Ovary (tissue), 3 donors: Measurements from ENCODE around the gene PIGH.

Experiments used
- EP300 ChIP-seq: sonication (generic); formaldehyde crosslinking; IDR thresholded peaks from one replicate; pipeline ENCODE4 v1.6.1; 2017; ENCODE audit warnings: antibody characterized with exemption
- POLR2A ChIP-seq: fragments of 450-650 bp; IDR thresholded peaks from one replicate; pipeline ENCODE4 v1.6.1; 2017; ENCODE audit warnings: antibody characterized with exemption, mild to moderate bottlenecking, moderate library complexity
- TF ChIP-seq, protein P1 (sequence below), 3 donors: fragments of 450-650 bp in 2 of 3; fragments of 200-600 bp in 1 of 3; IDR thresholded peaks; one replicate each; pipeline versions ENCODE4 v1.5.1 to v1.8.0; 2016 to 2022; ENCODE audit warnings: antibody characterized with exemption in 3 of 3, mild to moderate bottlenecking in 1 of 3
- donor health status: DM: no; HTN: no; CAD: no.

DNA sequence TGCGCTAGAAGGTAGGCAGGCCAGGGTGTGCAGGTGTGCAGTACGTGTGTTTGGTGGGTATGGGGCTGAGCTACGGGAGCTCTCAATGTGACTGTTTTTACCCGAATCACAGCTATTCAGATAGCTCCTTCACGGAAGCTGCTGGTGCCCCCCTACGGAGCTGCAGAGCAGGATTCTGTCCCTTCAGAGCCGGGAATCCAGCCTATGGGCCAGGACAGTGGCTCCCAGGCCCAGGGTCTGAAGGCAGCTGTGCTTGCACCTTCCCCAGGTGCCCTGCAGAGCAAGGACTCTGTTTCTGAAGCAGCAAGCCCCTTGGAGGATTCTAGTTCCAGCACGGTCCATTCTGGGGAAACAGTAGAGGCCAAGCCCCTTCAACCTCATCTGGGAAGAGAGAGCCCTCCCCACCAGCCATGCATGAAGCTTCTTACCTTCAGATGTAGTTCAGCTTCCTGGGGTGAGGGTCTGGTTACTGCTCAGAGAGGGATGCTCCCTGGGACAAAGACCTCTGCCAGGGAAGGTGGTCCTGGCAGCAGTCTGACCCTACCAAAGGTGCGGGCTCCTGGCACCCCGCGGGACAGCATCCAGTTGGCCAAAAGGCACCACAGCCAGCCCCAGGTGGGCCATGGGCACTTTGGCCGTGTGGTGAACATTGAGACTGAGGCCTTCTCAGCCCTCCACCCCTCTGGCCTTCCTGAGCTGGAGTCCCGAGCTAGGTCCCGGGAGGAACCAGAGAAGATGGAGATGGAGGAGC, 37.9 kb downstream of the PIGH start:
- TF ChIP-seq POLR2A (no peak), EP300 (no peak)
- TF ChIP-seq, protein P1, sequence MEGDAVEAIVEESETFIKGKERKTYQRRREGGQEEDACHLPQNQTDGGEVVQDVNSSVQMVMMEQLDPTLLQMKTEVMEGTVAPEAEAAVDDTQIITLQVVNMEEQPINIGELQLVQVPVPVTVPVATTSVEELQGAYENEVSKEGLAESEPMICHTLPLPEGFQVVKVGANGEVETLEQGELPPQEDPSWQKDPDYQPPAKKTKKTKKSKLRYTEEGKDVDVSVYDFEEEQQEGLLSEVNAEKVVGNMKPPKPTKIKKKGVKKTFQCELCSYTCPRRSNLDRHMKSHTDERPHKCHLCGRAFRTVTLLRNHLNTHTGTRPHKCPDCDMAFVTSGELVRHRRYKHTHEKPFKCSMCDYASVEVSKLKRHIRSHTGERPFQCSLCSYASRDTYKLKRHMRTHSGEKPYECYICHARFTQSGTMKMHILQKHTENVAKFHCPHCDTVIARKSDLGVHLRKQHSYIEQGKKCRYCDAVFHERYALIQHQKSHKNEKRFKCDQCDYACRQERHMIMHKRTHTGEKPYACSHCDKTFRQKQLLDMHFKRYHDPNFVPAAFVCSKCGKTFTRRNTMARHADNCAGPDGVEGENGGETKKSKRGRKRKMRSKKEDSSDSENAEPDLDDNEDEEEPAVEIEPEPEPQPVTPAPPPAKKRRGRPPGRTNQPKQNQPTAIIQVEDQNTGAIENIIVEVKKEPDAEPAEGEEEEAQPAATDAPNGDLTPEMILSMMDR (IDR thresholded peaks at IDR 0.05) = no peak
